H9 (cell line): ENCODE data around the gene FAM237A. TPM values are rescaled to one million over a fixed set of nuclear protein-coding genes. Genes with fewer than 3 reads are reported as not detected.

Source experiments
- DNase-seq: peaks from one replicate; pipeline ENCODE4 v3.0.0-alpha.2; 2017
- H2AFZ ChIP-seq: one replicate; pipeline ENCODE4 v1.6.1; 2013; ENCODE audit warnings: mild to moderate bottlenecking, low read length, control low read depth, moderate library complexity
- H2AK5ac ChIP-seq: 2 replicates; pipeline ENCODE4 v1.6.1; 2013; ENCODE audit warnings: low read length, control low read depth, mixed read lengths; ENCODE audit not compliant: insufficient read length
- H2BK120ac ChIP-seq: one replicate; pipeline ENCODE4 v1.6.1; 2013; ENCODE audit warnings: low read depth, mild to moderate bottlenecking, low read length, control low read depth, inconsistent platforms; ENCODE audit not compliant: poor library complexity, severe bottlenecking
- H2BK12ac ChIP-seq: 2 replicates; pipeline ENCODE4 v1.6.1; 2013; ENCODE audit warnings: low read length, control low read depth, mixed read lengths, low read depth; ENCODE audit not compliant: insufficient read length
- H2BK15ac ChIP-seq: 2 replicates; pipeline ENCODE4 v1.6.1; 2013; ENCODE audit warnings: low read depth, low read length, control low read depth
- H2BK20ac ChIP-seq: one replicate; pipeline ENCODE4 v1.6.1; 2013; ENCODE audit warnings: low read depth, mild to moderate bottlenecking, low read length, control low read depth, inconsistent platforms; ENCODE audit not compliant: poor library complexity, severe bottlenecking
- H2BK5ac ChIP-seq: 2 replicates; pipeline ENCODE4 v1.6.1; 2013; ENCODE audit warnings: low read length, control low read depth, mixed read lengths; ENCODE audit not compliant: insufficient read length
- H3K14ac ChIP-seq: 2 replicates; pipeline ENCODE4 v1.6.1; 2013; ENCODE audit warnings: low read length, control low read depth; ENCODE audit not compliant: insufficient read depth
- H3K18ac ChIP-seq: 2 replicates; pipeline ENCODE4 v1.6.1; 2013; ENCODE audit warnings: low read depth, mild to moderate bottlenecking, mixed read lengths, low read length, control low read depth; ENCODE audit not compliant: insufficient read length
- H3K23ac ChIP-seq: 2 replicates; pipeline ENCODE4 v1.6.1; 2013; ENCODE audit warnings: low read length, control low read depth, mixed read lengths, low read depth; ENCODE audit not compliant: insufficient read length
- H3K23me2 ChIP-seq: 2 replicates; pipeline ENCODE4 v1.6.1; 2013; ENCODE audit warnings: low read depth, mild to moderate bottlenecking, mixed read lengths, low read length, control low read depth; ENCODE audit not compliant: insufficient read length, poor library complexity, severe bottlenecking
- H3K27ac ChIP-seq: 2 replicates; pipeline ENCODE4 v1.5.1; 2013; ENCODE audit warnings: low read length, control low read depth, mixed read lengths, low read depth; ENCODE audit not compliant: insufficient read length
- H3K27me3 ChIP-seq: 2 replicates; pipeline ENCODE4 v1.6.1; 2013; ENCODE audit warnings: low read length, control low read depth, inconsistent platforms; ENCODE audit not compliant: insufficient read depth
- H3K4ac ChIP-seq: 2 replicates; pipeline ENCODE4 v1.6.1; 2013; ENCODE audit warnings: low read depth, mild to moderate bottlenecking, control low read depth, inconsistent platforms, low read length, moderate library complexity
- H3K4me1 ChIP-seq: 2 replicates; pipeline ENCODE4 v1.6.1; 2013; ENCODE audit warnings: low read length, control low read depth, inconsistent platforms; ENCODE audit not compliant: insufficient read depth
- H3K4me2 ChIP-seq: 2 replicates; pipeline ENCODE4 v1.6.1; 2013; ENCODE audit warnings: low read length, control low read depth, mixed read lengths; ENCODE audit not compliant: insufficient read length, insufficient read depth
- H3K56ac ChIP-seq: 2 replicates; pipeline ENCODE4 v1.6.1; 2013; ENCODE audit warnings: low read depth, mild to moderate bottlenecking, mixed read lengths, low read length, control low read depth; ENCODE audit not compliant: insufficient read length
- H3K79me1 ChIP-seq: 2 replicates; pipeline ENCODE4 v1.6.1; 2013; ENCODE audit warnings: low read depth, mild to moderate bottlenecking, moderate library complexity, low read length, control low read depth, inconsistent platforms; ENCODE audit not compliant: insufficient read depth, poor library complexity, severe bottlenecking
- H3K79me2 ChIP-seq: 2 replicates; pipeline ENCODE4 v1.6.1; 2013; ENCODE audit warnings: low read length, control low read depth, inconsistent platforms; ENCODE audit not compliant: insufficient read depth
- H3K9ac ChIP-seq: 2 replicates; pipeline ENCODE4 v1.6.1; 2013; ENCODE audit warnings: low read length, control low read depth, mixed read lengths; ENCODE audit not compliant: insufficient read length; ENCODE audit errors: extremely low read depth
- H3K9me3 ChIP-seq: one replicate; pipeline ENCODE4 v1.6.1; 2013; ENCODE audit warnings: low read depth, low read length, inconsistent platforms; ENCODE audit not compliant: control insufficient read depth
- H3T11ph ChIP-seq: one replicate; pipeline ENCODE4 v1.6.1; 2013; ENCODE audit warnings: mild to moderate bottlenecking, low read length, control low read depth, inconsistent platforms
- H4K20me1 ChIP-seq: one replicate; pipeline ENCODE4 v1.6.1; 2013; ENCODE audit not compliant: control insufficient read depth, insufficient read length, insufficient read depth
- H4K5ac ChIP-seq: 2 replicates; pipeline ENCODE4 v1.6.1; 2013; ENCODE audit warnings: low read depth, mild to moderate bottlenecking, mixed read lengths, low read length, control low read depth; ENCODE audit not compliant: insufficient read length
- H4K8ac ChIP-seq: replicated peaks from 2 replicates; pipeline ENCODE4 v1.6.1; 2013; ENCODE audit warnings: low read length, control low read depth, mixed read lengths, low read depth; ENCODE audit not compliant: insufficient read length
- H4K91ac ChIP-seq: 2 replicates; pipeline ENCODE4 v1.6.1; 2013; ENCODE audit warnings: low read depth, mild to moderate bottlenecking, moderate library complexity, mixed read lengths, low read length, control low read depth; ENCODE audit not compliant: insufficient read length
- H3K27ac Mint-ChIP-seq, 3 experiments: 2 replicates in 2 of 3; 3 replicates in 1 of 3; pipeline ENCODE4 v1.8.0; 2020 to 2021; ENCODE audit warnings: mixed read lengths in 3 of 3, mild to moderate bottlenecking in 1 of 3, moderate library complexity in 1 of 3
- H3K27me3 Mint-ChIP-seq: 2 replicates; pipeline ENCODE4 v1.8.0; 2021; ENCODE audit warnings: low read depth, mild to moderate bottlenecking, moderate library complexity, mixed read lengths
- H3K36me3 Mint-ChIP-seq, 3 experiments: 2 replicates in 2 of 3; 3 replicates in 1 of 3; pipeline ENCODE4 v1.8.0; 2020 to 2021; ENCODE audit warnings: low read depth in 3 of 3, mixed read lengths in 3 of 3; ENCODE audit not compliant: insufficient read depth in 1 of 3
- H3K4me1 Mint-ChIP-seq, 2 experiments: 2 replicates each; pipeline ENCODE4 v1.8.0; 2020; ENCODE audit warnings: mixed read lengths in 2 of 2
- H3K4me3 Mint-ChIP-seq, 2 experiments: 2 replicates in 1 of 2; 3 replicates in 1 of 2; pipeline ENCODE4 v1.8.0; 2020 to 2021; ENCODE audit warnings: mild to moderate bottlenecking in 2 of 2, mixed read lengths in 2 of 2, moderate library complexity in 1 of 2
- H3K9me3 Mint-ChIP-seq, 2 experiments: 2 replicates in 1 of 2; 3 replicates in 1 of 2; pipeline ENCODE4 v1.8.0; 2020; ENCODE audit warnings: mild to moderate bottlenecking in 2 of 2, mixed read lengths in 2 of 2, moderate library complexity in 1 of 2
- CTCF ChIP-seq: fragments of 200-600 bp; sonication (generic); conservative IDR thresholded peaks from 3 replicates; pipeline ENCODE4 v1.8.0; 2021; ENCODE audit warnings: antibody characterized with exemption, mild to moderate bottlenecking
- WGBS: extraction: QIAGEN DNeasy Blood & Tissue Kit; methylation state at CpG from one replicate; pipeline ENCODE4 v1.1.7; 2013; ENCODE audit warnings: missing lambda C conversion rate, low lambda C conversion rate, mixed read lengths; ENCODE audit not compliant: insufficient read length; ENCODE audit errors: extremely low coverage; 5-methylcytosine and 5-hydroxymethylcytosine counted together
- total RNA-seq: library from RNA; stranded (reverse); gene quantifications from 2 replicates; pipeline ENCODE4 v1.2.1, GENCODE V29; 2021

The FAM237A gene
- total RNA-seq, 1 experiment from 2014 or later = not detected

DNA sequence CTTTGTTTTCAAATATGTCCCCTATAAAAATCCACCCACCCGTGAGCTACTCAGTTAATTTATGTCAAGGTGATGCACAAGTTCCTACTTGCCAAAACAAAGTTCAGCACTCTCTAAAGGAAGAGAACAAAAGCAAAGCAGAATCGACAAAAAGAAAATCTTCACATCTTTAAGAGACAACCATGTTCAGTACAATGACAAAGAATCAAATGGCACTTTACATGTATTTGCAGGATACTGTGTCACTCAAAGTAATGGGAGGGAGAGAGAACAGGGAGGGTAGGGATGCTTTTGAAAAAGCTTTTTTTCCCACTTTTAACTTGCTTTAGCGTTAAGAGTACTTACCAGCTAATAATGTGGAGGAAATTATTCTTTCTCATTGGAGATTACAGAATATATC, 39.0 kb upstream of the FAM237A start:
- Histone ChIP-seq H3T11ph (no peak overlapping the region), H3K14ac (no peak overlapping the region), H3K27me3 (no peaks in the 10 kb centered on the region), H2BK20ac (no peak overlapping the region), H2BK12ac (no peak overlapping the region), H3K18ac (no peak overlapping the region), H4K20me1 (no peaks in the 10 kb centered on the region), H4K8ac (no peak overlapping the region), H2BK5ac (no peak overlapping the region), H3K27ac (no peak overlapping the region), H4K5ac (no peak overlapping the region), H3K23me2 (no peaks in the 10 kb centered on the region), H3K9me3 (no peaks in the 10 kb centered on the region), H2BK120ac (no peak overlapping the region), H3K23ac (no peak overlapping the region), H2BK15ac (no peak overlapping the region), H3K9ac (no peak overlapping the region), H4K91ac (no peak overlapping the region), H2AK5ac (no peak overlapping the region), H3K56ac (no peak overlapping the region), H3K4me2 (no peak overlapping the region), H3K79me2 (no peaks in the 10 kb centered on the region), H3K4me1 (no peaks in the 10 kb centered on the region), H3K79me1 (no peaks in the 10 kb centered on the region), H3K4ac (no peak overlapping the region), H2AFZ (no peak overlapping the region)
- Mint-ChIP-seq H3K4me3 (no peak overlapping the region), H3K36me3 (peaks cover 0 to 3% (median under 1%) of the 10 kb centered on the region in 3 experiments; a peak in 2 of 7 replicates), H3K27ac (peak overlapping the region in 1 of 3 experiments; percentile 62; a peak in 2 of 7 replicates), H3K9me3 (no peaks in the 10 kb centered on the region), H3K4me1 (peaks cover 6 to 9% of the 10 kb centered on the region in 2 experiments), H3K27me3 (no peaks in the 10 kb centered on the region)
- DNase-seq = no peak
- TF ChIP-seq CTCF = no peak
- WGBS = no CpG with 5 or more reads among the region's 3 CpGs
